Ovary (tissue), 3 donors: ENCODE results near the gene JSRP1.

Experiments
- EP300 ChIP-seq: sonication (generic); formaldehyde crosslinking; IDR thresholded peaks from one replicate; pipeline ENCODE4 v1.6.1; 2017; ENCODE audit warnings: antibody characterized with exemption
- POLR2A ChIP-seq: fragments of 450-650 bp; IDR thresholded peaks from one replicate; pipeline ENCODE4 v1.6.1; 2017; ENCODE audit warnings: antibody characterized with exemption, mild to moderate bottlenecking, moderate library complexity
- TF ChIP-seq, protein P1 (sequence below), 3 donors: fragments of 450-650 bp in 2 of 3; fragments of 200-600 bp in 1 of 3; IDR thresholded peaks; one replicate each; pipeline versions ENCODE4 v1.5.1 to v1.8.0; 2016 to 2022; ENCODE audit warnings: antibody characterized with exemption in 3 of 3, mild to moderate bottlenecking in 1 of 3
- donor health status: DM: no; HTN: no; CAD: no.

DNA sequence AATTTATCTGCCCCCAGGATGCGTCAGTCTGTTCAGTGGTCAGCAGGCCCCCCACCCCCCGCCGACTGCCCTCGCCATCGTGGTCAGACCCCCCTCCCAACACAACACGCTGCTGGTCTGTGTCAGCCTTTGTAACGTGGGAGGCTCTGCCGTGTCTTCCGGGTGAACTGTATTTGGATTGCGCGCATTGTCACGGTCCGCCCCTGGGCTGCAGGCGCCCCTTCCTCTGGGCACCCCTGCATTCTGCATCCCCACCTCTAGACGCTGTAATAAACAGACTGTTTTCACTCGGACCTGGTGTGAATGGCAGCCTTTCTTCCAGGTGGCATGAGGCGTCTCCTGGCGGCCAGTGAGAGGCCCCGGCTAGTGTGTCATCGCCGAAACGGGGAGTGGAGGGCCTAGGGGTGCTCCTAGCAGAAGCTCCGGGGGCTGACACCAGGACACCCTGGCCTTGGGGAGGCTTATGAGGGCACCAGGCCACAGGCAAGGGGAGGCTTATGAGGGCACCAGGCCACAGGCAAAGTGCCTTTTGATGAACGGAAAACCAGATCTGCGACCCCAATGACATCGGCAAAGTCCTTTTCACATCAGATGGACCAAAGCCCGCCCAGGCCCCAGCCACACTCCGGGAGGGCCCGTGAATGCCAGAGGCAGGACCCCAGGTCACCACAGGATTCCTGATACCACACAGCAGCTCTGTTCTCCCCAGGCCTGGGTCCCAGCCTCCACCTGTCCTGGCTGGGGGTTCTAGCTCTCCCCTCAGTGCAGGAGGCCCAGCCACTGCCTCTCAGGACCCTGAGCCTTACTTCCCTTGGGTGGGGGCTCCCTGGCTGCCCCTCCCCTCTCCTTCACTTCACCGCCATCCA, 23.7 kb downstream of the JSRP1 start:
- TF ChIP-seq POLR2A (no peak), EP300 (no peak)
- TF ChIP-seq, protein P1, sequence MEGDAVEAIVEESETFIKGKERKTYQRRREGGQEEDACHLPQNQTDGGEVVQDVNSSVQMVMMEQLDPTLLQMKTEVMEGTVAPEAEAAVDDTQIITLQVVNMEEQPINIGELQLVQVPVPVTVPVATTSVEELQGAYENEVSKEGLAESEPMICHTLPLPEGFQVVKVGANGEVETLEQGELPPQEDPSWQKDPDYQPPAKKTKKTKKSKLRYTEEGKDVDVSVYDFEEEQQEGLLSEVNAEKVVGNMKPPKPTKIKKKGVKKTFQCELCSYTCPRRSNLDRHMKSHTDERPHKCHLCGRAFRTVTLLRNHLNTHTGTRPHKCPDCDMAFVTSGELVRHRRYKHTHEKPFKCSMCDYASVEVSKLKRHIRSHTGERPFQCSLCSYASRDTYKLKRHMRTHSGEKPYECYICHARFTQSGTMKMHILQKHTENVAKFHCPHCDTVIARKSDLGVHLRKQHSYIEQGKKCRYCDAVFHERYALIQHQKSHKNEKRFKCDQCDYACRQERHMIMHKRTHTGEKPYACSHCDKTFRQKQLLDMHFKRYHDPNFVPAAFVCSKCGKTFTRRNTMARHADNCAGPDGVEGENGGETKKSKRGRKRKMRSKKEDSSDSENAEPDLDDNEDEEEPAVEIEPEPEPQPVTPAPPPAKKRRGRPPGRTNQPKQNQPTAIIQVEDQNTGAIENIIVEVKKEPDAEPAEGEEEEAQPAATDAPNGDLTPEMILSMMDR (IDR thresholded peaks at IDR 0.05): no peak
